Stimulated activated CD8-positive, alpha-beta memory T cell treated with anti-CD3 and anti-CD28 coated beads, Interleukin-7, amount 100 ng/mL, for 48 hours (primary cell): Measurements from ENCODE around the gene GKN2.
"Not testable (repeated sequence)": the region's sequence is repeated elsewhere in the genome, so short reads cannot be mapped to it uniquely, and the experiment has no call there.

Experiments used
- DNase-seq, 2 donors: peaks; one replicate each; pipeline ENCODE4 v3.0.0-alpha.2; 2020; ENCODE audit warnings: low read depth in 1 of 2; ENCODE audit errors: extremely low read depth in 1 of 2

The GKN2 gene

DNA sequence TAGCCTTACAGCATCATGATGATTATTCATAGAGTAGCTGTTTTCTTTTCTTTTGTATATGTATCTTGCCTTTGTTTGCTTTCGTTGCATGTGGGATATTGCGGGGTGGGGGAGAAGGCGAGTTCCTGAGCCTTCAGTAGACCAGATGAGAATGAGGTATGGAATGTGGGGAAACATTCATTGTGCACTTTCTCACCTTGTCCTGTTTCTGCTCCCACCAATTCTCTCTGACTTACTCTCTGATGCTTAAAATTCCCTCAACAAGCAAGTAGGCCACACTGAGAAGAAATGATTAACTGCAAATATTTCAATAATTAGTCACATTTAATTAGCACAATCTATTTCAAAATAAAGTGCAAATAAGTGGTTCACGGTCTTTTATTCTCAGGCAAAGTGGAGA, 31.0 kb downstream of the GKN2 start:
- no peak for DNase-seq

DNA sequence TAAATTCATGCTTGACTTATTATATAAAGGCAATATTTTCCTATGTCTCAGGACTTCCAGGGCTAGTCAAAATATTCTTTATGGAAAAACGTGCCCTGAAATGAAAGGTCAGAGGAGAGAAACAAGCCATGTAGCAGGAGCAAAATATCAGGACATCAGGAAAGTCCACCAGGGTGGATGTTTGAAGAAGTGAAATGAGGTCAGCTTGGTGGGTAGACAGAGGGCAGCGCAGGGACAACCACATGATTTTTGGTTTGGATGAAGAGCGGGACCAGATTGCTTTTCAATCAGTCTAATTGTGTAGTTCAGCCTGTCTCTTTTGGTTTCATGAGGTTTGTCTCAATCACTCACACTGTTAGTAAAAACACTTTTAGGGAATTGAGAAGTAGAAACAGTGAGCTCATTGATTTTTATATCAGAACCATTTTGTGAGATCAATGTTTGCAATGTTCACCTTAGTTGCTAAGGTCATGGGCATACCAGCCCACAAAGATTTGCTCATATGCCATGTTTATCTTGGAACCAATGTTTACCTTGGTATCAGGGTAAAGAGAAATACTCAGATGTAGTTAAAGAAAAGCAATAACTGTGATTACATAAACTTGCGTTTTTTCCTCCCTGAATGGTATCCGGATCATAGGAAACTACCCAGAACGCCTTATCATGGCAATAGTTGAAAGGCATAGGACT, 32.1 kb downstream of the GKN2 start:
- no peak for DNase-seq

DNA sequence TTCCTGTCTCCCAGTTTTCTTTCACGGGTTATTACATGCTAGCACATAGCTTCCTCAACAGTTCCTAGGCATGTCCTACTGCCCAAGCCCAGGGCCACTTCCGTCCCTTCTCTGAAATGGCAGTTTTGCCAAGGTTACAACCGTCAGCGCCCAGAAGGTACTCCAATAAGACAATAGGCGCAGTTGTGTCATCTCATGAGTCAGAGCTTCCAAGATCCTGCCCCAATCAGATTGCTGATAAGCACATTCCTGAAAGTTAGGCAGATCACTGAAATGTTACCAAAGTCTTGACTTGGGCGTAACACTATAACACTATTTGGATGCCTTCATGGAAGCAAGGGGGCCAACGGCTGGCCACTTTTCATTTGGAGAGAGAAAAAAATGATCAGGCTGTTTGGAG, 34.2 kb downstream of the GKN2 start:
- DNase-seq = no peak

DNA sequence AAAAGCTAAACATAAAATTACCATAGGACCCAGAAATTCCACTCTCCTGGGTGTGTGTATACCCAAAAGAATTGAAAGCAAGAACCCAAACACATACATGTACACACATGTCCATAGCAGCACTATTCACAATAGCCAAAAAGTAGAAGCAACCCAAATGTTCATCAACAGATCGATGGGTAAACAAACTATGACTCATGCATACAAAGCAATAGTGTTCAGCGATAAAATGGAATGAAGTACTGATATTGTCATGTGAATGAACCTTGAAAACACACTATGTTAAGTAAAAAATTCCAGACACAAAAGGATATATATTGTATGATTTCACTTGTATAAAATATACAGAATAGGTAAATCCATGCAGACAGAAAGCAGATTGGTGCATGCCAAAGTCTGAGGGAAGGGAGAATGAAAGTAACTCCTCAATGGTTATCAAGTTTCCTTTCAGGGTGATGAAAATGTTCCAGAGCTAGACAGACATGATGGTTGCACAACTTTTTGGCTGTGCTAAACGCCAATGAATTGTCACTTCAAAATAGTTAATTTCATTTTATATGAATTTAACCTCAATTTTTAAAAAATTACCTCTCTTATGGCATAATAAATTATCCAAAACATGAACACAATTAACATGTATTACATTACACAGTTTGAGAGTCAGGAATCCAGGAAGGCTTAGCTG, 35.5 kb downstream of the GKN2 start:
- DNase-seq = no peak

DNA sequence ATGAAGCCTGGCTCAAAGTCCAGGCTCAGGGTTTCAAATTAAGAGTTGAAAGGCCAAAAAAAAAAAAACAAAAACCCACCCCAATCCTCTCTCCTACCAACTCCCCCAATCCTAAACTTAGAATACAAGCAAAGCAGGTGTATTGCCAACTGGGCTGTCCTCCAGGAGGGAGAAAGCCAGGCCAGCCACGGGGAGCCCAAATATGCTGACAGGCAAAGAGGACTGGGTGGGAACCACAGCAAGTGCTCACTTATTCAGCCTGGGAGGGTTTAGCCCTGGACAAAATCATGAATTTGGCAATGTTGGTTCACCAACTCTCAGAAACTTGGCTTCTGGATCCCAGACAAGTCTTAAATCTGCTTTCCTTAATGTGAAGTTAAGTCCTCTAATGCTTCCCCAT, 36.5 kb downstream of the GKN2 start:
- no peak for DNase-seq

DNA sequence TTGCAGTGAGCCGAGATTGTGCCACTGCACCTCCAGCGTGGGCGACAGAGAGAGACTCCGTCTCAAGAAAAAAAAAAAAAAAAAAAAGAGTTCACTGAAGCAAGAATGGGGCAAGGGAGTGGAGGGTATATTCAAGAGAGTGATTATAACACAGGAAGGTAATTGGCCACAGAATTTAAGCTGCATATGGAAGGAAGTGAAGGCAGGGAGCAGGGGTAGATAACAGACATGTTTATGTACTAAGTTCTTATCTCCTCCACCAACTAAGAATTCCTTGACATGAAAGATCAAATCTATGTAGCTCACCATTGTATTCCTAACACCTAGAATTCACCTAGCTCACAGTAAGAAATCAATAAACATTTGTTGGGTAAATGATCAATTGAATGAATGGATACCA, 37.3 kb downstream of the GKN2 start:
- no peak for DNase-seq

DNA sequence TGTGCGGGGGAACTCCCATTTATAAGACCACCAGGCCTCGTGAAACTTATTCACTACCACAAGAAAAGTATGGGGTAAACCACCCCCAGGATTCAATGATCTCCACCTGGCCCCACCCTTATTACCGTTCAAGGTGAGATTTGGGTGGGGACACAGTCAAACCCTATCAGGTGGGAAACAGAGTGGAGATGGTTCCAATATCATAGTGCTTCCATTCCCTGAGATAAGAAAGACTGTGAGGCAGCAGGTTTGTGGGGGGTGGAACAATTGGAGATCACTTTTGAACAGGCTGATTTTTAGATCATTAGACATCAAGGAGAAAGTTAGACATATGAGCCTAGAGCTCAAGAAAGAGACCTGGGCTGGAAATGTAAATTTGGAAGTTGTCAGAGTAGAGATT, 39.3 kb downstream of the GKN2 start:
- DNase-seq = no peak

DNA sequence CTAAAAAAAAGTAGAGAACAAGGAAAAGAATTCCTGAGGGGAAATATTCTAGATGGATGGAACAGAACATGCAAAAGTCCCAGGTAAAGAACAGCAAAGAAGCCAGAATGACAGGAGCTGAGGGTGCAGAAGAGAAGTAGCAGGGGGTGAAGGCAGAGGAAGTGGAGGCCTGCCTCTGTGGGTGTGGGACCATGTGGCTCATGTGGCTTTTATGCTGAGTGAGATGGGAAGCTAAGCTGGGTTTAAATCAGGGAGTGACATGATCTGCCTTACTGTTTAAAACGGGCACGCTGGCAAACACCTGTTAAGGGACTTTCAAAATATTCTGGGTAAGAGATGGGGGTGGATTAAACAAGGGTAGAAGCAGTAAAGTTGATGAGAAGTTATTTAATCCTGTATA, 40.0 kb downstream of the GKN2 start:
- DNase-seq = peak in 1 of 2 donors; percentile 35

DNA sequence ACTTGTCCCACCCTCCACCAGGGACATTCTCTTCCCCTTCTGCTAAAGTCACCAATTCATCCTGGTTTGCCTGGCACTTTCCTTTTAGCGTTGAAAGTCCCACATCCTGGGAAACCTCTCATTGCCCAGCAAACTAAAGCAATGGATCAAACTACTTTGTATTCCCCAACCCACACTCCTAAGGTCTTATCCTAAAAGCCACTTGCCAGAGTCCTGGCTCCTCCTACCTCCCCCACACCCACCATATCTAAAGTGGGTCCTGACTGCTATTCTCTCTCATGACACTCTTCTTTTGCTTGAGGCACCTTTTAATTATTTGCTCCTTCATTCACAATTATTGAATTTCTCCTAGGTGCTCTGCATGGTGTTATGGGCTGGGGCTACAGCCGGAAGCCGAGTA, 40.6 kb downstream of the GKN2 start:
- DNase-seq = no peak

DNA sequence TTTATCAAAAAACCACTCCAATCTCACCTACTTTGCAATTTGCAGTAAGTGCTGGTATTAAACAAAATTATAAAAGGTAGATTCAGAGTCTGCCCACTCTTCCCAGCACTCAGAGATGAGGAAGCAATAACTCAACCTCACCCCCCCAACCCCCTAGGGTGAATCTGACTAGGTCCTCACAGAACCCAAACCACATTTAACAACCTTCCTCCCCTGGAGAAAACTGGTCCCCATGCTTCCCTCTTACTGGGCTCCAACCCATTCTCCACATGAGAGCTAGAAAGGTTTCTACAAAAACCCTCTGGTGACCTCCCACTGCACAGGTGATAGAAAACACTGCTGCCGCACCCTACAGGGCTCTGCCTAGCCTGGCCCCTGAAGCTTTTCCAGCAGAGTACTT, 41.0 kb downstream of the GKN2 start:
- DNase-seq = no peak

DNA sequence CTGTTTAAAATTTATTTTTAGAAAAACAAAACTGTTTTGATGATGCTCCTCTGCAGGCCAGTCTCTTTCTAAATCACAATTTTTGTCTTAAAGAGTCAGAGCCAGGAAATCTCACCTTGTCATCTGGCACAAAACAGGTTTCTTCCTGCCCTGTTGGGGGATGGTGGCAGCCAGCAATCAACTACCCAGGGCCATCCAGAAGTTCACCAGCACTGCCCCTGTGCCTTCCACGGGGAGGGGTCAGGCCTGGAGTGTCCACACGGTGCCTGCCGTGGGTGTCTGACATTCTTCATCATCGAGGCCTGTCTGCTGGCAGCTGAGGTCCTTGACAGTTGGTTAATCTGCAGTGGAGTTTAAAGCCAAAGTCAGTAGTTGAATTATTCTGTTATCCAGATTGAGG, 41.4 kb downstream of the GKN2 start:
- DNase-seq = no peak

DNA sequence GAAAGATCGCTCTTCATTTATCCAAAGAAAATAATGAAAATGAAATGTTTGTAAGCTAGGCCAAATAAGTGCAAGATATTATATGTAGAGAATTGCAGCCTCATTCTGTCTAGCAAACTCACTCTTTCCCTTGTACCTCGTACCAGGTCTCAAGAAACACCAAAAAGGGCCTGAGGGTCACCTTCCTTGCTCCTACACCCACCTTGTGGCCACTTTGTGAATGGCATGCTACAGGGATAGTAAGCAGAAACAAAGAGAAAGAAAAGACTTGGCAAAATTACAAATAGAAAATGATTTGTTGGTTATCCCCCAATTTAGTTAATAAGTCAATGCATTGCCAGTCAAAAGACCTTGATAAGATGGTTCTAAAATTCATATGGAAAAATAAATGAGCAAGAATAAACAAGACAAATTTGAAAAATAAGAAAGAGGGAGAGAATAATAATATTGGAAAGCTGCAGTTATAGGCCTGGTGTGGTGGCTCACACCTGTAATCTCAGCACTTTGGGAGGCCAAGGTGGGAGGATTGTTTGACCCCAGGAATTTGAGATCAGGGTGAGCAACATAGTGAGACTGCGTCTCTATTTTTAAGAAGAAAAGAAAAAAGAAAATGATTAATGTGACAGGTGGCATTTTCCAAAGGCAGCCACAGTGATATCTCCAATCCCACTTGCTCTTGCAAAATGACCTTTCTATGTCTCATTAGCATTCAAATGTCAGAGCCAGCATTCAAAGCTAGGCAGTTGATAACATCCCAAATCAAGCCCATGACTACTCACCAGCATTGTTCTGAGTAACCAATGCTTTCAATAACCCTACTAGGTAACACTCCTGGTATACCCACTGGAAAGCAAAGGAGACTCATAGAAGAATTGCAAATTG, 42.7 kb downstream of the GKN2 start:
- DNase-seq = peak; percentile 33 to 53

DNA sequence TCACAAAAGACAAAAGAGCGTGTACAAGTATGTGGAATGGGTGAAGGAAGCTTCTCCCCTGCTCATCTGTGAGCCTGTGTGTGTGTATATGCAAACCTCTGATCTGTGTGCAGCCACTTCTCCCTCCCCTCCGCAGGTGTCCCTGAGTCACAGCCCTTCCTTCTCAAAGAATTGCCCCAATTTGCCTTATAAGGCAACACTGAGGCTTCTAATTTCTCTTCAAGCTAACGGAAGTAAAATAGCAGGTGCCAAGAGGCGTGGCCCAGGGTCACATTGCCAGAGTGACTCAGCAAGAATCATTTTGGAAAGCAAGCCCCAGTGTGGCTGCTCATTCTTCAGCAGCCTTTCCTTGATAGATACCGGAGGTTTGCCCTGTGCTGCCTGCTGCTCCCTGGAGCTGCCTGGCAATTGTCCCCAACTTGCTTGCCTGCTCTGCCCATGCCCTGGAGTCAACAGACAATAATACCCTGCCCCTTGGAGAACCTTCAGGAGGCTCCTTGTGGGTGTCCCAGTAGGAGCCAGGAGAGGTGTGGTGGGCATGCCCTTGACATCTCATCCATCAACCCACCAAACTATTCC, 44.2 kb downstream of the GKN2 start:
- DNase-seq = peak; percentile 62 to 81

DNA sequence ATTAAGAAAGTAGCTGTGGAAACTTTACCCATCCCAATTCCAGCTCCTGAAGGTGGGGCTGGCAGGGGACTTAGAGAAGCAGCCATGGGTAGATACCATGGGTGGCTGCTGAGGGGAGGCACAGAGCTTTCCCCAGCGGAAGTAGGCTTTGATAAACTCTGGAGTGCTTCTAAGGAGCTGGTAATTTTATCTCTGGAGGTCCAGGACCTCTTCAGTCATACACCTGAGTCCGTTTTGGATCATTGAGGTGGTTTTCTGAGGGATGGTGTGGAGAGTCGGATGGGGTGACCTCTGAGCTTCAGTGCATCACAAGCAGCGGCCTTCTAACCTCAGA, 44.8 kb downstream of the GKN2 start:
- DNase-seq = no peak

DNA sequence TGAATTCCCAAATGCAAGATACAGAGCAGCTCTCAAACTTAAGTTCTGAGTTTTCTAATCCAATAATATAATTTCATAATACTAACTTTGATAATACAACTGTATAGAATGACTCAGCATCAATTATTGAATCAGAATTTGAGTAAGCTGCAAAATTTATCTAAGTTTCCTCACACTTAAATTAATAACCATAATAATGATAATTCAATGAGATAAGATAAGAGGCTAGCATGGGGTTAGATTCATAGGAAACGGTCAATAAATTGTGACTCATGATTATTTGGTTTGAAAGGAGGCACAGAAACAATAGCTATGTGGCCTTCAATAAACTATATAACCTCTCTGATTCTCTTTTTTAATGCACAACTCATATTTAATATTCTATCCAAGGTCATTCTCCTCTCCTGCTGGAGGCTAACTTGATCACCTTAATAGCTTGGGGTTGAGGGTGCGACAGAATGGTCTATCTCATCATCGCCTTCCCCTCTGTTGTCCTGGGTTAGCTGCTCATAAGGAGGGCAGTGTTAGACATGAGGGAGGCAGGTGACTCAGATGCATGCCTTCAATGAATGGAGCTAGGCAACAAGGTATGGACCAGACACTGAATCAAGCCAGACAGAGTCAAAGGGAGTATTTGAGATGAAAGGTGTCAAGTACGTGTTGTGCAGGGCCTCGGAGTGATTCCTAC, 45.3 kb downstream of the GKN2 start:
- DNase-seq = no peak

DNA sequence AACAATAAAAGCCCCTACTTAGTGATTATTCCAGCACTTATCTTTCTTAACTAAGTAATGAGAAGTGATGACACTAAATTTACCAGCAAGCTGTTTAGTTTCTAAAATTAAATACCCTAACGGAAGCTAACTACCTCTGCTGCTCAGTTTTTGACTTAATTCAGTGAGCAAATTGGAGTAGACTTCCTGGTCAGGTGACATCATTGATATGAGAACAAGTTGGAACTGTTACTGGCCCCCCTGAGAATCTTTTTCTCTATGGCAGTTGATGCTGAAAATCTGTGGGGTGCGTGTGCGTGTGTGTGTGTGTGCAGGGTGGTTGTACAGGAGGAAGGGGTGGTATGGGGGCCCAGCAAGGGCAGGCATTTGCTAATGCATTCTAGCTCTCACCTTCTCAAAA, 46.0 kb downstream of the GKN2 start:
- DNase-seq = no peak

DNA sequence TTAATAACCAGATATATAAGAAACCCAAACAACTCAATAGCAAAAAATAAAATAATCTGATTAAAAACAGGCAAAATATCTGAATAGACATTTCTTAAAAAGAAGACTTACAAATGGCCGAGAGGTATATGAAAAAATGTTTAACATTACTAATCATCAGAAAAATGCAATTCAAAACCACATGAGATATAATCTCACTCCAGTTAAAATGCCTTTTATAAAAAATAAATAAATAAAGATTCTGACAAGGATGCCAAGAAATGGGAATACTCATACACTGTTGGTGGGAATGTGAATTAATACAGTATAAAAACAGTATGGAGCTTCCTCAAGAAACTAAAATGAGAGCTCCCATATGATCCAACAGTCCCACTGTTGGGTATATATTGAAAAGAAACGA, 47.6 kb downstream of the GKN2 start:
- DNase-seq = no peak

DNA sequence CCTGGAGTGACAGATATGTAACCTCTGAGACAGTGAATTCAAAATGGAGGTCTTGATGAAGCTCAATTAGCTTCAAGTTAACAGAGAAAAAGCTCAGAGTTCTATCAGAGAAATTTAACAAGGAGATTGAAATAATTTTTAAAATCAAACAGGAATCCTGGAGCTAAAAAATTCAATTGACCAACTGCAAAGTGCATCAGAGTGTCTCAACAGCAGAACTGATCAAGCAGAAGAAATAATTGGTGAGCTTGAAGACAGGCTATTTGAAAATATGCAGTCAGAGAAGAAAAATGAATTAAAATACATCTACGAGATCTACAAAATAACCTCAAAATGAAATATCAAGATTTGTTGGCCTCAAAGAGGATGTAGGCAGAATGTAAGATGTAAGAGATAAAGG, 51.1 kb downstream of the GKN2 start:
- no peak for DNase-seq

DNA sequence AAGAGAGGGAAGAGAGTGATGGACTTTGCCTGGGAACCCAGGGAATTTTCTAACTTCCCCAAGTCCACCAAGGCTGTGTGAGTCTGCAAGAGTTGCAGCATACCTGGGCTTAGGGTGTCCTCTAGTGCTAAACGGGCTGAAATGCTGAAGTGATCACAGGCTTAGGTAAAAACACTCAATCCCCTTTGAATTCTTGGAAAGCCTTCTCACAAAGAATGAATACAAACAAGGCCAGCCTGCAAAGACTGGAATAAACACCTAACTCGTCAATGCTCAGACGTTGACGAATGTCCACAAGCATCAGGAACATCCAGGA, 51.5 kb downstream of the GKN2 start:
- no peak for DNase-seq

DNA sequence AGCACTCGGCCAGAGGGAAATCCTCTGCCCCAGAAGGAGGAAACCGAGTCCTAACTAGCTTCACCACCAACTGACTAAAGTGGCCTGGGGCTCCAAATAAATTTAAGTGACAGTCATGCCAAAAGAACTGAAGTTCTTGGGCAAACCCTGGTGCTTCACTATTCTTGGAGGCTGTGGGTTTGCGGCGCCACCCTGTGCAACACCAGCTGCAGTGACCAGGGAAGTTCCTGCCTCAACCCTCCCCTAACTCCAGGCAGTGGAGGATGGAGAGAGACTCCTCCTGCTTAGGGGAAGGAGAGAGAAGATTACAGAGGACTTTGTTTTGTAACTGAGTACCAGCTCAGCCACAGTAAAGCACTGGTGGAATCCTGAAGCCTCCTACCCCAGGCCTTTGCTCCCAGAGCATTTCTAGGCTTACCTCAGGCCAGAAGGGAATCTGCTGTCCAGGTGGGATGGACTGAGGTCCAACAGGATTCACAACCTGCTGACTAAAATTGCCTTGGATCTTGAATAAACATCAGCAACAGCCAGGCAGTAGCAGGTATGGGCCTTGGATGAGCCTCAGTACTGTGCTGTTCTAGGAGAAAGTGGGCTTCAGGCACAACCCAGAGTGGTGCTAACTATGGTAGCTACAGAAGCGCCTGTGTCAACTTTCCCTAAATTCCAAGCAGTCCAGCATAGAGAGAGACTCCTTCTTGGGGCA, 52.0 kb downstream of the GKN2 start:
- no peak for DNase-seq

DNA sequence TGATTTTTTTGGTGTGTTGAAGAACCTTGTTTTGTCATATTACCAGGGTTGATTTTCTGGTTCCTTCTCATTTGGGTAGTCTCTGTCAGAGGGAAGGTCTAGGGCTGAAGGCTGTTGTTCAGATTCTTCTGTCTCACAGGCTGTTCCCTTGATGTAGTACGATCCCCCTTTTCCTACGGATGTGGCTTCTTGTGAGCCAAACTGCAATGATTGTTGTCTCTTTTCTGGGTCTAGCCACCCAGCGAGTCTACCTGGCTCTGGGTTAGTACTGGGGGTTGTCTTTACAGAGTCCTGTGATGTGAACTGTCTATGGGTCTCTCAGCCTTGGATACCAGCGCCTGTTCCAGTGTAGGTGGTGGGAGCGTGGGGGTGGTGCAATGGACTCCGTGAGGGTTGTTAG, 56.7 kb downstream of the GKN2 start:
- not testable (repeated sequence) for DNase-seq
